A549 (cell line): Measurements from ENCODE around the gene ZNF276. TPM values are rescaled to one million over a fixed set of nuclear protein-coding genes. Genes with fewer than 3 reads are reported as not detected.
A peak's percentile ranks its signal among the peaks of the same experiment; 100 is the strongest.

ENCODE experiments used
- ATAC-seq, 2 experiments: fragments of 200-7000 bp in 1 of 2; fragments of >200 bp in 1 of 2; cut with Nextera tagmentation in 1 of 2; cut with Tn5 transposase in 1 of 2; 3 replicates each; pipeline versions ENCODE4 v1.8.0 to v1.9.1; 2018 to 2020; ENCODE audit warnings: mild to moderate bottlenecking in 1 of 2, moderate library complexity in 1 of 2
- CTCF ChIA-PET: fragments of 300-600 bp; sonication (Branson Sonifier 250); formaldehyde crosslinking; extraction: SDS; loops from one replicate; lab custom pipeline; 2021; ENCODE audit warnings: antibody characterized with exemption, inconsistent platforms; lab: Yijun Ruan, JAX
- POLR2A ChIA-PET: fragments of 350-600 bp; formaldehyde crosslinking; extraction: SDS; loops from one replicate; lab custom pipeline; 2021; ENCODE audit warnings: antibody characterized with exemption, inconsistent platforms; lab: Yijun Ruan, JAX
- DNase-seq, 2 experiments: peaks; one replicate each; pipeline versions ENCODE4 v3.0.0 to v3.0.0-alpha.2; 2011 to 2016; ENCODE audit warnings: low read depth in 1 of 2, low spot score in 1 of 2
- FAIRE-seq: peaks from 2 replicates; lab custom pipeline; 2011; peaks lifted over from hg19 to GRCh38; lab: Jason Lieb, UNC
- H3K27ac ChIP-seq, 2 experiments: fragments of >200 bp; sonication (Bioruptor Twin); formaldehyde crosslinking; 3 replicates each; pipeline ENCODE4 v1.5.1; 2016 to 2017
- H3K4me1 ChIP-seq: fragments of >200 bp; sonication (Bioruptor Twin); formaldehyde crosslinking; 3 replicates; pipeline ENCODE4 v1.6.1; 2016
- H3K4me2 ChIP-seq: fragments of >200 bp; sonication (Bioruptor Twin); formaldehyde crosslinking; 3 replicates; pipeline ENCODE4 v1.6.1; 2016
- H3K4me3 ChIP-seq: fragments of >200 bp; sonication (Bioruptor Twin); formaldehyde crosslinking; 3 replicates; pipeline ENCODE4 v1.5.1; 2016
- H3K9me3 ChIP-seq: fragments of >200 bp; sonication (Bioruptor Twin); formaldehyde crosslinking; 3 replicates; pipeline ENCODE4 v1.6.1; 2016
- CBX2 ChIP-seq: fragments of 200-600 bp; sonication (generic); IDR thresholded peaks from 2 replicates; pipeline ENCODE4 v1.6.1; 2016; ENCODE audit warnings: low read depth, mild to moderate bottlenecking, borderline replicate concordance
- CBX8 ChIP-seq: fragments of 200-600 bp; sonication (generic); IDR thresholded peaks from 2 replicates; pipeline ENCODE4 v1.6.1; 2016
- EHF ChIP-seq: fragments of 250-450 bp; sonication (Bioruptor Pico); IDR thresholded peaks from 2 replicates; pipeline ENCODE4 v1.5.0; 2020; ENCODE audit warnings: mild to moderate bottlenecking
- ELK1 ChIP-seq: fragments of 150-350 bp; IDR thresholded peaks from 2 replicates; pipeline ENCODE4 v1.6.1; 2014; ENCODE audit warnings: low read depth, mild to moderate bottlenecking, low read length
- ESRRA ChIP-seq: fragments of 150-350 bp; IDR thresholded peaks from 2 replicates; pipeline ENCODE4 v1.6.1; 2014; ENCODE audit warnings: mild to moderate bottlenecking, low read length, borderline replicate concordance
- FOSB ChIP-seq: fragments of 250-450 bp; sonication (Bioruptor Pico); IDR thresholded peaks from 2 replicates; pipeline ENCODE4 v1.5.0; 2020; ENCODE audit warnings: mild to moderate bottlenecking, moderate library complexity
- FOXS1 ChIP-seq: fragments of 250-450 bp; sonication (Bioruptor Pico); IDR thresholded peaks from 2 replicates; pipeline ENCODE4 v1.5.0; 2020; ENCODE audit warnings: mild to moderate bottlenecking, moderate library complexity
- HDAC2 ChIP-seq: fragments of 200-600 bp; sonication (generic); IDR thresholded peaks from 2 replicates; pipeline ENCODE4 v1.6.1; 2016
- JUN ChIP-seq, 2 experiments: fragments of >200 bp; sonication (Bioruptor Twin); formaldehyde crosslinking; IDR thresholded peaks; 2 replicates in 1 of 2; 3 replicates in 1 of 2; pipeline ENCODE4 v1.6.1; 2016 to 2017
- MAFK ChIP-seq: fragments of 450-650 bp; IDR thresholded peaks from 2 replicates; pipeline ENCODE4 v1.6.1; 2014; ENCODE audit not compliant: partially characterized antibody
- MAZ ChIP-seq: fragments of 150-350 bp; IDR thresholded peaks from 2 replicates; pipeline ENCODE4 v1.6.1; 2014; ENCODE audit warnings: antibody characterized with exemption, low read depth, low read length, borderline replicate concordance
- MYC ChIP-seq: IDR thresholded peaks from 2 replicates; pipeline ENCODE4 v1.6.1; 2012; ENCODE audit warnings: mild to moderate bottlenecking, inconsistent platforms, low read length, improper control_type of control experiment, borderline replicate concordance
- NFE2L2 ChIP-seq: fragments of 150-350 bp; conservative IDR thresholded peaks from 2 replicates; pipeline ENCODE4 v1.6.1; 2014; ENCODE audit warnings: low read length
- NR3C1 ChIP-seq: fragments of >200 bp; sonication (Bioruptor Twin); formaldehyde crosslinking; IDR thresholded peaks from 3 replicates; pipeline ENCODE4 v1.6.1; 2017
- PHF8 ChIP-seq: fragments of 200-600 bp; sonication (generic); IDR thresholded peaks from 2 replicates; pipeline ENCODE4 v1.6.1; 2016; ENCODE audit warnings: low read depth, mild to moderate bottlenecking, antibody characterized with exemption, moderate library complexity, borderline replicate concordance
- RFX5 ChIP-seq: fragments of 450-650 bp; IDR thresholded peaks from 2 replicates; pipeline ENCODE4 v1.7.1; 2014; ENCODE audit warnings: antibody characterized with exemption, mild to moderate bottlenecking, moderate library complexity
- RNF2 ChIP-seq: fragments of 200-600 bp; sonication (generic); IDR thresholded peaks from 2 replicates; pipeline ENCODE4 v1.6.1; 2016; ENCODE audit warnings: low read depth, mild to moderate bottlenecking, antibody characterized with exemption, moderate library complexity, borderline replicate concordance
- SMC3 ChIP-seq: fragments of >200 bp; sonication (Bioruptor Twin); formaldehyde crosslinking; IDR thresholded peaks from 3 replicates; pipeline ENCODE4 v1.6.1; 2018; ENCODE audit warnings: inconsistent platforms
- SREBF2 ChIP-seq: fragments of 450-650 bp; IDR thresholded peaks from 2 replicates; pipeline ENCODE4 v1.6.1; 2014; ENCODE audit warnings: mild to moderate bottlenecking, moderate library complexity
- ZC3H11A ChIP-seq: fragments of 450-650 bp; IDR thresholded peaks from 2 replicates; pipeline ENCODE4 v1.6.1; 2014; ENCODE audit warnings: antibody characterized with exemption, mild to moderate bottlenecking
- ZFP36 ChIP-seq: fragments of 450-650 bp; IDR thresholded peaks from 2 replicates; pipeline ENCODE4 v1.6.1; 2014; ENCODE audit warnings: borderline replicate concordance; ENCODE audit not compliant: partially characterized antibody
- ZNF302 ChIP-seq: fragments of 250-450 bp; sonication (Bioruptor Pico); IDR thresholded peaks from 2 replicates; pipeline ENCODE4 v1.9.0; 2021; ENCODE audit warnings: inconsistent platforms, mild to moderate bottlenecking, moderate library complexity
- ZSCAN20 ChIP-seq: fragments of 250-450 bp; sonication (Bioruptor Pico); IDR thresholded peaks from 2 replicates; pipeline ENCODE4 v1.8.0; 2022; ENCODE audit warnings: mild to moderate bottlenecking, moderate library complexity
- WGBS: methylation state at CpG from one replicate; pipeline ENCODE4 v1.1.6; 2017; ENCODE audit errors: missing lambda C conversion rate; 5-methylcytosine and 5-hydroxymethylcytosine counted together
- polyA plus RNA-seq, 4 experiments: library from polyadenylated mRNA; depleted of rRNA in 3 of 4; stranded (reverse); fragments of >200 nt; fragmentation: RNase III in 1 of 4; extraction: RNeasy Plus Mini Kit Qiagen cat#74134 plus additional on column Dnase treatment in 1 of 4; gene quantifications; 2 replicates in 3 of 4; 3 replicates in 1 of 4; pipeline ENCODE4 v1.2.3, GENCODE V29; 2011 to 2017
- TF ChIP-seq, protein P1 (sequence below): IDR thresholded peaks from 2 replicates; pipeline ENCODE4 v1.6.1; 2012
- TF ChIP-seq, protein P2 (sequence below): fragments of >200 bp; sonication (Bioruptor Twin); formaldehyde crosslinking; IDR thresholded peaks from 2 replicates; pipeline ENCODE4 v1.6.1; 2016

Gene ZNF276
- polyA plus RNA-seq, 2 of the 4 experiments (the other 2 are of a cell fraction) = 6.5 to 15.1 TPM

DNA sequence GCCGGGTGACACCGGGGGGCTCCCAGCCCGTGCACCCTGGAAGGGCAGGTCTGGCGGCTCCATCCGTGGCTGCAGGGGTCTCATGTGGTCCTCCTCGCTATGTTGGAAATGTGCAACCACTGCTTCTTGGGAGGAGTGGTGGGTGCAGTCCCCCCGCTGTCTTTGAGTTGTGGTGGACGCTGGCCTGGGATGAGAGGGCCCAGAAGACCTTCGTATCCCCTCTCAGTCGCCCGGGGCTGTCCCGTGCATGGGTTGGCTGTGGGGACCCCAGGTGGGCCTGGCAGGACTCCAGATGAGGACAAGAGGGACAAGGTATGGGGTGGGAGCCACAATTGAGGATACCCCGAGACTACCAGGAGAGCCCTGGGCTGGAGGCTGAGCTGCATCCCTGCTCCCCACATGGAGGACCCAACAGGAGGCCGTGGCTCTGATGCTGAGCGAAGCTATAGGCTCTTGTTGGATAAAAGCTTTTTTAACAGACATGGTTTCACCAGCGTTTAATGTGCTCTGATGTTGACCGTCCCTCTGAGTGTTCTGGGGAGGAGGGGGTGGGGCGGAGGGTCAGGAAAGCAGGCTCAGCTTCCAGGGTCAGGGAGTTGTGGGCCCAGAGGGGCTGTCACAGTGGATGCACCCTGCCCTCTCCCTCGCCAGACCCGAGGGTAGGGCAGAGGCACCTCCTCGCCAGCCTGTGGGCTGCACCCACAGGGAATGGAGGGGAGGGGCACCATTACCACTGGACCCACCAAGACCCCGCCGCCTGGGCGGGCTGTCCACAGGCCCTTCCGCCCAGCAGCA is 25.3 kb upstream of the ZNF276 start:
- CTCF ChIA-PET = interaction anchor here (1.8 kb wide), 1 partner anchor 10 kb away, joined by 6 read pairs; no protein-coding TSS in a partner anchor
- Histone ChIP-seq H3K4me1 (peaks cover 9% of the 10 kb centered on the region; the same call in 2 of the 3 replicates), H3K4me2 (no peak overlapping the region), H3K27ac (no peak overlapping the region), H3K4me3 (no peak overlapping the region), H3K9me3 (no peaks in the 10 kb centered on the region)
- WGBS = 89% methylated on average over 22 of the region's 25 CpGs
- POLR2A ChIA-PET = interaction anchor here (4.4 kb wide), 1 partner anchor 9 kb away, joined by 26 read pairs; the partner anchor contains the start of gene CDK10
- DNase-seq (no peak), ATAC-seq (no peak), FAIRE-seq (no peak)
- TF ChIP-seq, protein P1, sequence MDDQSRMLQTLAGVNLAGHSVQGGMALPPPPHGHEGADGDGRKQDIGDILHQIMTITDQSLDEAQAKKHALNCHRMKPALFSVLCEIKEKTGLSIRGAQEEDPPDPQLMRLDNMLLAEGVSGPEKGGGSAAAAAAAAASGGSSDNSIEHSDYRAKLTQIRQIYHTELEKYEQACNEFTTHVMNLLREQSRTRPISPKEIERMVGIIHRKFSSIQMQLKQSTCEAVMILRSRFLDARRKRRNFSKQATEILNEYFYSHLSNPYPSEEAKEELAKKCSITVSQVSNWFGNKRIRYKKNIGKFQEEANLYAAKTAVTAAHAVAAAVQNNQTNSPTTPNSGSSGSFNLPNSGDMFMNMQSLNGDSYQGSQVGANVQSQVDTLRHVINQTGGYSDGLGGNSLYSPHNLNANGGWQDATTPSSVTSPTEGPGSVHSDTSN = peak; percentile 7
- TF ChIP-seq, protein P2, sequence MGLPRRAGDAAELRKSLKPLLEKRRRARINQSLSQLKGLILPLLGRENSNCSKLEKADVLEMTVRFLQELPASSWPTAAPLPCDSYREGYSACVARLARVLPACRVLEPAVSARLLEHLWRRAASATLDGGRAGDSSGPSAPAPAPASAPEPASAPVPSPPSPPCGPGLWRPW = no peak

GRCh38 chr16:89696670-89697128 is 24.6 kb upstream of the ZNF276 start:
- ATAC-seq (no peak), FAIRE-seq (no peak)
- TF ChIP-seq ZC3H11A (no peak), JUN (IDR thresholded peaks at IDR 0.05) (no peak; a peak in 1 of 5 replicates), MYC (no peak), ESRRA (no peak), RFX5 (no peak)
- TF ChIP-seq, all 56 proteins: peak for 0
- ChIA-PET POLR2A (interaction anchor here (4.4 kb wide), 1 partner anchor 10 kb away, joined by 26 read pairs; the partner anchor contains the start of gene CDK10), CTCF (interaction anchor here (1.6 to 1.8 kb wide), 2 partner anchors 9 to 97 kb away, joined by 4 to 6 read pairs; no protein-coding TSS in a partner anchor)
- 89% methylated on average over 14 of the region's 18 CpGs for WGBS
- peaks cover 9% of the 10 kb centered on the region; the same call in 2 of the 3 replicates for H3K4me1 ChIP-seq
- no peak overlapping the region for H3K4me3 ChIP-seq
- H3K9me3 ChIP-seq = no peaks in the 10 kb centered on the region
- H3K27ac ChIP-seq = no peak overlapping the region
- H3K4me2 ChIP-seq = no peak overlapping the region
- DNase-seq = no peak

- CTCF ChIA-PET = interaction anchor here (0.5 to 1.8 kb wide), 5 partner anchors 9 to 163 kb away, joined by 3 to 9 read pairs (median 4); partner anchors contain the start of gene CPNE7
- WGBS = 96% methylated on average over 16 of the region's 19 CpGs
- POLR2A ChIA-PET = interaction anchor here (0.6 to 4.4 kb wide), 2 partner anchors 11 to 57 kb away, joined by 4 to 26 read pairs; partner anchors contain the start of gene CDK10
These were observed 24.1 kb upstream of the ZNF276 start for GRCh38 chr16:89697161-89697615.

DNA sequence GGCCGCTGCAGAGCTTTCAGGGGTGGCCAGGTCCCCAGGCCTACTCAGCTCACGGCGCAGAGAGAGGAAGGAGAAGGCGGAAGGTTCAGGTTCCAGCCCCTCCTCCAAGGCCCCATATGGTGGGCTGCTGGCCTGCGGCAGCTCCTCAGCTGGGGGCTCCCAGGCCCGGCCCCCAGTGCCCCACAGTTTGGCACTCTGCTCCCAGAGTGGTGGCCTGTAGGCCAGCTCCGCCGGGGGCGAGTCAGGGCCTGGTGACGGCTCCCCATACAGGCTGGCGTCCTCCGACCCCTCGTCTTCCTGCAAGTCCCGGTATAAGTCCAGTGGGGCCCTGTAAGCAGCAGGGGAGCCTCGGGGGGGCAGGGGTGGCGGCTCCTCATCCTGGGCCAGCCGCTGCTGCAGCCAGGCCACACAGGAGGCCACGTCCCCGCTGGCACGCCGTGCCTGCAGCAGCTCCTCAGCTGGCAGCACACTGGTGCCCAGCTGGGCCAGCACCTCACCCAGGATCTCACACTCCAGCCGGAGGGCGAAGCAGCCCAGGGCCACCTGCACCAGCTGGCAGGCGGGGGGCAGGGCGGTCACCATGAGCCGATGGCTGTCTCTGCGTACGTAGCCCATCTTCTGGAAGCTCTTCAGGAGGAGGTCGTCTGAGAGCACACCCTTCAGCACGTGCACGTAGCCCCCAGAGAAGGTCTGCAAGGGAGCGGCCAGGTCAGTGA is 23.6 kb upstream of the ZNF276 start:
- CTCF ChIA-PET = interaction anchor here (0.5 to 4.3 kb wide), 11 partner anchors 8 to 348 kb away, joined by 3 to 33 read pairs (median 5); partner anchors contain the start of gene CPNE7
- WGBS = 94% methylated on average over 19 of the region's 32 CpGs
- no peak overlapping the region for H3K4me3 ChIP-seq
- DNase-seq = no peak
- no peak for FAIRE-seq
- H3K4me1 ChIP-seq = peaks cover 12% of the 10 kb centered on the region
- no peak for ATAC-seq
- TF ChIP-seq MAFK = no peak
- TF ChIP-seq PHF8 = no peak
- TF ChIP-seq EHF = no peak
- TF ChIP-seq ELK1 = no peak
- TF ChIP-seq RNF2 = no peak
- TF ChIP-seq SREBF2 = no peak
- no peak for TF ChIP-seq FOXS1
- no peak for TF ChIP-seq ZNF302 (CRISPR knock-in tag)
- no peak for TF ChIP-seq CBX2
- TF ChIP-seq, all 56 proteins: peak for 0
- POLR2A ChIA-PET = interaction anchor here (0.6 to 4.4 kb wide), 2 partner anchors 11 to 56 kb away, joined by 4 to 26 read pairs; partner anchors contain the start of gene CDK10
- H3K4me2 ChIP-seq = no peak overlapping the region
- H3K27ac ChIP-seq = no peak overlapping the region
- H3K9me3 ChIP-seq = no peaks in the 10 kb centered on the region

More at GRCh38 chr16:89697161-89697615, 24.1 kb upstream of the ZNF276 start:
- H3K4me1 ChIP-seq = peaks cover 10% of the 10 kb centered on the region
- no peak for DNase-seq
- no peak overlapping the region for H3K4me2 ChIP-seq
- no peak for ATAC-seq
- no peak for FAIRE-seq
- no peak for TF ChIP-seq CBX8
- no peak for TF ChIP-seq FOXS1
- TF ChIP-seq MAZ = no peak
- TF ChIP-seq SREBF2 = no peak
- no peak for TF ChIP-seq HDAC2
- TF ChIP-seq PHF8 = no peak
- TF ChIP-seq NFE2L2 = no peak
- TF ChIP-seq NR3C1 = no peak
- TF ChIP-seq SMC3 = no peak
- TF ChIP-seq ZFP36 = no peak
- no peak for TF ChIP-seq FOSB
- TF ChIP-seq ZSCAN20 (CRISPR knock-in tag) = no peak
- H3K27ac ChIP-seq = no peak overlapping the region
- no peak overlapping the region for H3K4me3 ChIP-seq
- H3K9me3 ChIP-seq = no peaks in the 10 kb centered on the region
